Fibroblast of peridontal ligament (primary cell): ENCODE measurements around the gene SPTBN1.
A peak's percentile ranks its signal among the peaks of the same experiment; 100 is the strongest.

ENCODE experiments used
- DNase-seq: peaks from one replicate; pipeline ENCODE4 v3.0.0-alpha.2; 2010; ENCODE audit errors: extremely low read depth

Gene SPTBN1

DNA sequence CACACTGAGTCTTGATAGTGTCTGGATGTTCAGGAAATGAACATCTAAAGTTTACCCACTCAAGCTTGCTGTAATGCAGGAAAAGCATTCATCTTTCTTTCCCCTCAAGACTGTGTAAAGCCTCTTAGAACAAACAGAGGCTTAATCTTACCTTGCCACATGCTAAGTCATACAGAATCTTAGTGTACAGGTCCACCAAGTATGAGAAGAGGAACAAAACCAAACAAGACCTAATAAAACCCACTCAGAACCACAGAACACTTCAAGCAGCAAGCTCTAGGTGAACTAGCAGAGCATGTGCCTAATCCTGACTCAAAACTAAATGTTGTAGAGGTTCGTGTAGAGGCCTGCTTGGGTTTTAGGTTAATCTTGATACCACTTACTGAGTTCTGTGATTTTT lies 97.6 kb downstream of the SPTBN1 start:
- no peak for DNase-seq

DNA sequence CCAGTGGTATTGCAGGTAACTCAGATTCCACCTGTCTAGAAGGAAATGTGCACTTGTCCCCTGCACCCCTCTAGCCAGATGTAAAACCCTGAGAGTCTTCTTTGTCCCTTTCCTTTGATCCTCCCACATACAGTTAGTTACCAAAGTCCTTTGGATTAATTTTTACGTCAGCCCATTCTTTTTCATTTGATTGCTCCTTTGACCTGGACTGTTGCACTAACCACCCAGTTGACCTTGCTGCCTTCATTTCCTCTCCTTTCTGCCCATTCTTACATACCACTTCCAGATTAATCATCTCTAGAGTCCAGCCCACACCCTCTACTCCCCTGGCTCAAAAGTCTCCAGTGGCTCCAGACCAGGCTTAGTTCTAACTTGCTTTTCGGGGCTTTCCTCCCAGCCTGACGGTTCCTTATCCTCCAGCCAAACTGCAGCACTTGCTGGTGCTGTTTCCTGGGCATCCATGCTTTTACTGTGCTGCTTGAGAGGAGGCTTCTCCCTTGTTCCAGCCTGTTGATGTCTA lies 99.3 kb downstream of the SPTBN1 start:
- no peak for DNase-seq

DNA sequence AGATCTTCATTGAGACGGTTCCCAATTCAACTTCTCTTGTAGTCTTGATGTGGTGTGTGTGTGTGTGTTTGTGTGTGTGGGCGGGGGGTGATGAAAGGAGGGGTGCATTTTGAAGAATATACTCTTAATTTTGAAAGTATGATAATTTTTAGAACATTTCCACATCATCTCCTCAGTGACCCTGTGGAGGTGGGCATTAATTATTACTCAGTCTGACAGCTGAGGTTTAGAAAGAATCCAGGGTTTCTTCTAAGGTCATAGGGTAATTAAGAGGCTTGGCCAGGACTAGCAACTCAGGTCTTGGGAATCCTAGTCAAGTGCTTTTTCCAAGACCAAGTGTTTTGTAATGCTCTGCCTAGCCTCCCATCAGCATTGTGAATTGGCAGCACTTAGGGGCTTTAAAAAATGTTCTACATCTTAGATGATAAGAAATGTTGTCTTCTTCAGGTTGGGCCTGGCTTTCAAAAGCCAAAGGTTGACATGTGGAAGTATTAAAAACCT lies 100.5 kb downstream of the SPTBN1 start:
- DNase-seq: peak; percentile 61

DNA sequence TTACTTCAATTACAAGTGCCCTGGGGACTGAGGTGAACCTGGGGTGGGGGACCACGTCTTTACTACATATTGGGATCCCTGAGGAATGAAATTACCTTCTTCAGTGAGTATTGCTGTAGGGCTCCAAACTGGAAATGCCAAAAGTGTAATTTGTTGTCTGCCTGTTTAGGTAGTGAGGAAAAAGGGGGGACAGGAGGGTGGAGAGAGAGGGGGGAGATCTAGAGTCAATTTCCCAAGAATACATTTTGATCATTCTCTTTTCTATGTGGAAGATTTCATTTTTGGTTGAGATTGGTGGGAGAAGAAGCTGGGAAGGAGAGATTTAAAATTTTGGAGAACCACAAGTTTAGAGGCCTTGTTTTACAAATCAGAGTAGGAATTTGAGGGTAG lies 101.1 kb downstream of the SPTBN1 start:
- DNase-seq: no peak

DNA sequence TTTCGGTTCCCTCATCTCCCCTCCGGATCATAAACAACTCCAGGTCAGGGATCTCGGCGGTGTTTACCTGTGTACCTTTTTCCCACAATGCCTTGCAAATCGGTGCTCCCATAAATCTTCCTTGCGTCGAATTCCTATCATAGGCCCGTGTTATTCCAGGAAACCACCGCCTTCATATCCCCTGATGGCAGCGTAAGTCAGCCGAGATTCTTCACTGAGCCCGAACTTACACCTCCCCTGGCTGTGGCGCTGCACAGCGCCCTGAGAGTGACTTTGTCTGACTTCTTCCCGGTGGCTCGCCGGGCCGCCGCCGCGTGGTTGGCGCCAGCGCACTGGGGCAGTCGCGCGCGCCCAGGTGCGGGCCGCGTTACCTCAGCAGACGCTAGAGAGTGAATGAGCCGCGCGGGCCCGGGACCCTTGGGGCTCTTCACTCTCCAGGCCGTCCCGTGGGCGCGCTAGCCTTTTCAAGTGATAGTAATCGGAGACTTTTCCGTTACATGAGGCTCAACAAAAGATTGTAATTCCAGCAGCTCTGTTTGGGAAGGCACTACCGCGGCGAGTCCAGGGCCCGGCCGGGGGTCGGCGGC lies 101.6 kb downstream of the SPTBN1 start:
- DNase-seq: peak; percentile 33

DNA sequence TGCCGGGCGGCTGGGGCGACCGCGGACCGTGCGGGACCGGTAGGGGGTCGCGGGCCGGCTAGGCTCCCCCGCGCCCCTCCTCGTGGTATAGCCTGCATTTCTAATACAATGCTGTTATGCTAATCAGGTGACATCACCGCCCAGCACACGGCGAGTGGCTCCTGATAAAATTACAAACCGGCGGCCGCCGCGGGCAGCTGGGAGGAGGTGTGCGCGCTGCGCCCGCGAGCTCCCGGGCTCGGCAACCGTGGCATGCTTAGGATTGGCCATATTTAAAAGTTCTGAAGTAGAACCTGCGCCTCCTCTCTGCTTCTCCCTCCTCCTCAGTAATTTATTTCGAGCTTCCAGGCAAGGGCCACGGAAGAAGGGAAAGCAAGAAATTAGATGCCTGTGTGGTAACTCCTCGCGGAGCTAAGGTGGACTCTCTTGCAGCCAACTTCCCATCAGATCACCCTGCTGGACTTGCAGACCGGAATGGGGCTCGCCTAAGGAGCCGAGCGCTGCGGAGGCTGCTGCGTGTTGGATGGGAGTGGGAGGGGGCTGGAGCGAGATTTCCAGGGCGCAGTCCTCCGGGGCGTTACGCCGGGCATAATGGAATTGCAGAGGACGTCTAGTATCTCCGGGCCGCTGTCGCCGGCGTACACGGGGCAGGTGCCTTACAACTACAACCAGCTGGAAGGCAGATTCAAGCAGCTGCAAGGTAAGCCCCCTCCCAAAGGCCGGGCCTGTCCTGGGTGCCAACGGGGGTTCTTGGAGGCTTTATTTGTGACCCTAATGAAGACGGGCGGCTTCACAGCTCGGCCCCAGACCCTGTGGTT lies 102.3 kb downstream of the SPTBN1 start:
- DNase-seq: peak; percentile 57

DNA sequence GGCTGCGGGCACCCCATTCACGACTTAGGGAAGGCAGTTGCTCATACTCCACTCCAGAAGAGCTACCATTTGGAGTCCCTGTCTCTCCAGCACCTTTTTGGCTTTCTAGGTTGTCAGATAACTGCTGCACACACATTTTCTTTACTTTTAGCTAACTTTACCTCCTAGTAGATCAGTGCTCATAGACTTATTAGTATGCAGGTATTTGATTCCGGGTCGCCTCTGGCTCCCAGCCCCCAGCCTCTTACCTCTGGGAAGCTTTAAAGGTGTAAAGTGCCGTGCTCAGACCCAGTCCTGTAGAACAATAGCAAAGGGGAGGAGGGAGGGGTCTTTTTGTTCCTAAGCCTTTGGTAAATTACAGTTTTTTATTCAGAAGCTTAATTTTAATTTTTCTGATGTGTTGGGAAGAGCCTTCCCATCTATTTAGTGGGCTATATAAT lies 102.9 kb downstream of the SPTBN1 start:
- no peak for DNase-seq

DNA sequence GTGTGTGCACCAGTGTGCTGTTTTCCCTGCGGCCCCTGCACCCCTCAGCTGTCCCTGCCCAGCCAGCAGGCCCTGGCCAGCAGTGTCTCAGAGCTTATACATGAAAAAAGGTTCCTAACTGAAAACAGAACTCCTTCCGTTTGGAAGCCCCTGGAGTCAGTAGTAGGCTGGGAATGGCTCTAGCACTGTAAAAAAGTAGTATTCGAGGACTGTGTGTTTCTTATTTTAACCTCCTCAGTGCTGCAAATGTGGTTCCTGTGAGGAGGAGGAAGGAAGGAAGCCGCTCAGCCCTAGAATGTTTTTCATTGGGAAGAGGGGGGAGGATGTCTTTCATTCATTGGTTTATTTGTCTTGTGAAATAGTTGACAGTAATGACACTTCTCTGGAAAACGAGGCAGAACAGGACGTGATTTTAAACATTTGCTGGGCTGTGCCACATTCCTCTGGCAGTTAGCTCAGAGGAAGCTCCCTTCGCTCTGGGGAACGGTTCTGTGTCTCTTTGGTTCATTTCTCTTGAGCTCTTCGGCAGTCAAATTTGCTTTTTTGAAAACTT lies 103.5 kb downstream of the SPTBN1 start:
- DNase-seq: peak; percentile 83

DNA sequence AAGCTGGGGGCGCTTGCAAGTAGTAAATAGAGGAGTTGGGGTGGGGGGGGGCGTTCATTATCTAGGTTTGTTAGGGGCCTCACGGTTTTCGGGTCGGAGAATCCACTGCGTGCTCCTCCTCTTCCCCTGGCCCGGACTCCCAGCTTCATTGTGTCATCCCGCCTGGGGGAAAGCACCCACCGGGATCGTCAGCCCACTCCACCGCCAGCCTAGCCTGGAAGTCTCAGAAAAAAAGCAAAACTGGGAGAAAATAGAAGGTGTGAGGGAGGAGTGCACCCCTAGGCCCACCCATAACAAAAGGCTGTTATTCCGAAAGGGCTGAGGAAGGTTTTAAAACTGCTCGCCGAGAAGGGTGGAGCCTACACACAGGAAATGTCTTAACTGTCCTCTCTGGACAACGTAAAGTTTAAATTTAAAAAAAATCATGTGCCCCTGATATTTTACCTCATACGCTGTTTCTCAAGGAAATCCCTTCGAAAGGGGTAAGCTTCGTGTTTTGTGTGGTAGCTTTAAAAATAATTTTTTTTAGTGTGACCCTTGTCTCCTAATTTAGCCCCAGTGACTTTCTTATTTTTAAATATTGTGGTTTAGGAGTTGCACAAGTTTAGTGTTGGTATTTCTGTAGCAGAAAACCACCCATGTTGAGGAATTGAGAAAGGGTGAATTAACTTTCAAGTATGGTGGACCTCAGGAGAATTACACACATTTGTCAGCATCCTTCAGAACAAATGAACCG lies 104.2 kb downstream of the SPTBN1 start:
- peak; percentile 84 for DNase-seq

DNA sequence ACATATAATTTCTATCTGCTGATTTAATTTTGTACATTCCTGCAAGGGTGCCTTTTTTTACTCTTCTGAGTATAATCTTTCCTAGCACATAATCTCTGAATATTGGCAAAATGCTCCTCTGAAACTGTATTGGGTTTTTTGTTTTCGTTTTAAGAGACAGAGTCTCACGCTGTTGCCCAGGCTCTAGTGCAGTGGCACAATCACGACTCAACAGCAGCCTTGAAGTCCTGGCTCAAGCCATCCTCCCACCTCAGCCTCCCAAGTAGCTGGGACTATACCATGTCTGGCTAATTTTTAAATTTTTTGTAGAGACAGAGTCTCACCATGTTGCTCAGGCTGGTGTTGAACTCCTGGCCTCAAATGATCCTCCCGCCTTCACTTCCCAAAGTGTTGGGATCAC lies 104.9 kb downstream of the SPTBN1 start:
- DNase-seq: no peak

DNA sequence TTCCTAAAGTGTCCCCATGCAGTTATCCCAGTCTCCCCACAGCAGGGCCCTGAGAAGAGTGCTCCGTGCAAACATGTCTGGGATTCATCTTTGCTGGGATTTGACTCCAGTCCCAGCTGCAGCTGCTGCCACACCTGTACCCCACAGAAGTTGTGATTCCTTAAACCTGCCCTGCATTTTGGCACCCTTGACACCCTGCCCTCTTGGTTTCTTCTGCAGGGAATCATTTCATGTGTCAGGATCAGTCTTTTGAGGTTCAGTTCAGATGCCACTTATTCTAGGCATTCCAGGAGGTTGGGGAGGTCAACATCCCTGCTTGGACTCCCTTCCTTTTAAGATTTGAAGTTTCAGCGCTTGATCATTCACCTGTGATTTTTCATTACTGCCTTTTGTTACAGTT lies 108.3 kb downstream of the SPTBN1 start:
- DNase-seq: no peak

DNA sequence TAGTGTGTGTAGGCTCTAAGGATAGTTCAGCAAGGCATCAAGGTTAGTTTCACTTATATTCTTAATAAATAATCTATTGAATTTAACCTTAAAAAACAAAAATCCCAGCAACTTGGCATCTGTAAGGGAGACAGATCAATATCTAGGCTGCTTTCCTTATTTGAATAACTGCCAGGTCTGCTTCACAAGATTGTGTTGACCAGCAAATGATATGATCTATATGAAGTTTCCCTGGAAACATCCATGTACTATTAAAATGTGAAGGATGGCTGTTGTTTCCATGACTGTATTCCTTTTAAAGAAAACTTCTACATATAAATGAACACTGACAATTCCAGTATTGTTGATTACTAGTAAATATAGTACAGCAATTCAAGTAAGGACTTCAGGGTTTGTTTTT lies 109.4 kb downstream of the SPTBN1 start:
- no peak for DNase-seq

DNA sequence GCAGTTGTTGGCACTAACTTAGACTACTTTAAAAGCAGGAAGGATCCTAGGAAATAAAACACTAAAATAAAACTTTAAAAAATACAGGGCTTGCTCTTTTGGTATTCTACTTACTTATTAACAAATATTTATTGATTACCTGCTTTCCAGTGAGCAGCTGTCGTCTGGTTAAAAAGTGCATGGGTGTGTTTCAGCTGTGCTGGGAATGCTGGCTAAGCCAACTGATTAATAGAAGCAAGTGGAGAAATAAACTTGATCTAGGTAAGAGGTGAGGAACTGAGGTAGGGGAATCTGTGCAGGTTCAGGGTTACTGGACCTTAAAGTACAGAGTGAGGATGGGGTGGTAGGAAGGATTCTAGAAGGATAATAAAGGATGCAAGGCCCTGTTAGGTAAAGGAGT lies 110.8 kb downstream of the SPTBN1 start:
- no peak for DNase-seq

DNA sequence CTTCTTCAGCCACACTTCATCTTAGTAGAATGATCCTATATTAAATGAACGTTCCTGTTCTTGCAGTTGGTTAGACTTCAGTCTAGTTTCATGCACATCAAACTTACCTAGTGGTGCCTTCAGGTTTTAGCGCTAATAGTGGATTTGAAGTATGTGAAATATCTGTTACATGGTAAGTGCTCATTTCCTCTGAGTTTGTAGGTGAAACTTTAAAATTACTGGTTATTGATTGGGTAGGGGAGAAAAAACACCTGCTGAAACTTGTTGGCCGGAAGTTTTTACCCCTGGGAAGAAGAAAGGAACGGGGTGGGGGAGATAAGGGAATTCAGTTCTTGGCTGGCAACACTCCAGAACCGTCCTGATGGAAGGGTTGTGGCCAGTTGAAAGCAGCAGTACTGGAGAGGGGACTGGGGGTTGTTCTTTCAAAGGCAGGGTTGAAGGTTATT lies 112.8 kb downstream of the SPTBN1 start:
- no peak for DNase-seq

DNA sequence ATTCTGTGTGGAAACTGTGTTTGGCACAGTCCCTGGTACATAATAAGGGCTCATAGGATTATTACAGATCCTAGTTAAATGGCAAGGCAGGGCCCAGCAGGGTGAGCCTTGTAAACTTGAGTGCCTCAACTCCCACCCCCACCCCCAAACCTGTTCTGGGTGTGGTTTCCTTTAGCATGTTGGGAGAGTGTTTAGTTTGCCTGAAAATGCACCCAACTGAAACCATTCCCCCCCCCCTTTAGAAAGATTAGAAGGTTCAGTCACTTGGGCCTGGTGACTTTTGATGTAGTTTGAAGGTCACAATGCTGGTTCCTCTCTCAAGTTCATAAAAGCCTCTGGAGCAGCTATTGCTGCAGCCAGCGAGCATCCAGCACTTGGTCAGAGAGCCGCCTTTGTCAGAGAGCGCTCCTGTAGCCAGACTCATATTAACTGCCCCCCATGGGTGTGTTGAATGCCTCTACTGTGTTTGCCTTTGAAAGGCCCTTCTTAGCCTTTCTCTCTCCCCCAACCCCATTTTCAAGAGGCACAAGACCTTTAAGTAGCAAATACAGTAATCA lies 113.7 kb downstream of the SPTBN1 start:
- no peak for DNase-seq

DNA sequence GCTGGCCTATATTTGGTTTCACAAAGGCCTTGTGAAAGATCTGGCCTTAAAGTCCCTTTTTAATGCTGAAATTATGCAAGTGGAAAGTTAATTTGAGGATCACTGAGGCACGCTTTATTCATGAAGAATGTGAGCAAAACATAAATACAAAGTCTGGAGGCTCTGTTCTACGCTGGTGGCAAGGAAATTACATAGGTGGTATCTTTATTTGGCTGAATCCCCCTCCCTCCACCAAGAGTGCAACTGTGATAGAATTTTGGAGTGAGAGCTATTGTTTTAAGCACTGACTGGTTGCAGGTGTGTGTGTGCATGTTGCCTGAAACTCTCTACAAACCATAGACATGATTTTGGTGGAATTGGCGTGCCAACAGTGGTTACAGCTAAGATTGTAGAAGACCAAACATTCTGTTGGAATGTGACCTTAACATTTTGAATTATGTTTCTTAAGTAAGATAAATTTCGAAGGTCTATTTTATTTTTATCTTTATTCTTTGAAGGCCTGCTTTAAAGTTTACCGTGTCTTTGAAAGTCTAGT lies 114.3 kb downstream of the SPTBN1 start:
- no peak for DNase-seq

DNA sequence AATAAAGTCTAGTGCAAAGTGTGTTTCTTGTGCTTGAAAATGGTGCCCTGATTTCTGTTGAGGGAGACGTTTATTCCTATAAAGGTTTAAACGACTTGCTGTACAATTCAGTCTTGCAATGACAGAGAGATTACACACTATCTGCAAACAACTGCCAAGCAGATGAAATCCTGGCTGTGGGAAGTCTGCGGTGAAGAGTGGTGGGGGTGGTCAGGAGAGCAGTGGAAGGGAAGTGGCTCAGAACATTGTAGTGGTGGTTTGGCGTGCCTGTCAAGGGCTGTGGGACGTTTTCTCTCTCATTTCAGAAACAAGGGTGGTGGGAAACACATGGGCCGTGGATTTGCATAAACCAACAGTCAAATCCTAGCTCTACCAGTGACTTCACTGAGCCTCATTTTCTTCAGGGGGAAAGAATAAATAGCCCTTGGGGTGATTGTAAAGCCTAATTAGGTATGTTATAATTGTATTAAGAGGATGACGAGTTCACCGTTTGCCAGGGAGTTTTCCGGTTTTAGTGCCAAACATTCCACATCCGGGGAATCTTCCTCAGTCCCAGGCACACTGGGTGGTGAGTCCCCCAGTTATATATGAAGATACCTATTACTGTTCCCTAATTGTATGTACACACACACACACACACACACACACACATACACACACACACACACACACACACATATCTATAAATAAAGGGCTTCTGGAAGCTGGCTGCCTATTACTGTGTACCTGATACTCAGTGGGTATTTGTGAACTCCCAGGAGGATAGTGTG lies 115.0 kb downstream of the SPTBN1 start:
- DNase-seq: peak; percentile 93

DNA sequence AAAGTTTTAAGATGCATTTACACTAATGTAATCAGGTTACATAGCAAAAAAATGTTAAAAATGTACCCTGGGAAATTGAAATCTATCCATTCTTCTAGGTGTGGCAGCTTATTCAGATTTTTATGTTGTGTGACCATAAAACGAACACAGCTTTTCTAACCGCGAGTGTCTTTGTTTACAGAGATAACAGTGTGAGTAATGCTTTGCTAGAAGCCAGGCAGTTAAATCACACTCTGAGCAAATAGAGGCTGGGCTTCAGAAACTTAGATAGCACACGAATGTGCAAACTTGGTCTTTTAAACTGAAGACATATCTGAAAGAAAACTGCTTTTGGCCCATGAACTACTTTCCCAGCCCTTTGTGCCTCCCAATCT lies 116.1 kb downstream of the SPTBN1 start:
- peak; percentile 88 for DNase-seq

DNA sequence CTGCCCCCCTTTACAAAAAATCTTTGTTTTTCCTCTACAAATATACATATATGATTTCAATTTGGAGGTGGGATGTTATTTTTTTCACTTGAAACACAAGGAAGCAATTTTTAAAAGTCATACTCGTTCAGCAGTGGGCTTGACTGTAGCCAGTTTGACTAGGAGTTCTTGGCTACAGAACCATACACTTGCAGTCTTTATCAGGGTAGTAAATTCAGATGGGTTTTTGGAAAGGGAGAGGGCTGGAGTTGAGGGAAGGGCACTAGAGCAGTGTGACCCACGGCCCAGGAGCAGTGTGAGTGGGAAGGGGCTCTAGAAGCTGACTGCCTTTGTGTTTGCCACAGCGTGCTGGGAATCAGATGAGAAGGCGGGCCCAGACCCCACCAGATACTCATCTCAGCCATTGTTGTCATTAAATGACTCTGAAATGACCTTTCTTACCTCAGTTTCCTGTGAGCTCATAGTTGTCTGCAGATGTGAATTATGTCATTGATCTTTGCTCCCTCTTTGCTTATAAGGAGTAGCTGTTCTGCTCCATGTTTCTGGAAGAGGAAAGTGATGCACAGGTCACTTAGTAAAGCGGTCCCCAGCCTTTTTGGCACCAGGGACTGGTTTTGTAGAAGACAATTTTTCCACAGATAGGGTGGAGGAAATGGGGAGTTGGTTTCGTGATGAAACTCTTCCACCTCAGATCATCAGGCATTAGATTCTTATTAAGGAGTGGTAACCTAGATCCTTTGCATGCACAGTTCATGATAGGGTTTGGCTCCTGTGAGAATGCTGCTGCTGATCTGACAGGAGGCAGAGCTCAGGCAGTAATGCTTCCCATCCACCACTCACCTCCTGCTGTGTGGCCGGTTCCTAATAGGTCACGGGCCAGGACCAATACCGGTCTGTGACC lies 116.8 kb downstream of the SPTBN1 start:
- peak; percentile 26 for DNase-seq

DNA sequence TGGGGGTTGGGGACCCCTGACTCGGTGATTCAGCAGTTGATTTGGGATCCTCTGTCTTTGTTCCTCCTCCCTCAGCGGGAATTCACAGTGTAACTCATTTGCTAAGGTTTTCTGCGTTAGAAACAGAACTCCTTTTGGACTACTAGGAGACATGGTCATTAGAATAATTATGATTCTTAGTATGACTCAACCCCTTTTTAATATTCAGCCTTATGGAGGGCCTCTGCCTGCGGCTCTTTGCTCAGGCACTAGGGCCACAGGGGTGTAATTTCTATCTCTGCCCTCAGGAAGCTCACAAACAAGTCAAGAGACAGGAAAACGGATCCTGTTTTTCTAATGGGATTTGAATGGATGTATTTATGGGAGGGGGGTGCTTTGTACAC lies 117.4 kb downstream of the SPTBN1 start:
- no peak for DNase-seq
